PFSK-1 (cell line): Measurements from ENCODE around the gene NTPCR.

Experiments
- POLR2AphosphoS5 ChIP-seq: IDR thresholded peaks from 2 replicates; pipeline ENCODE4 v1.6.1; 2012; ENCODE audit warnings: low read depth, mild to moderate bottlenecking, control low read depth, low read length, moderate library complexity
- TF ChIP-seq, protein P1 (sequence below), 2 experiments: IDR thresholded peaks; 2 replicates each; pipeline versions ENCODE4 v1.6.1 to v1.8.0; 2011 to 2012; ENCODE audit warnings: low read depth in 2 of 2, low read length in 2 of 2, control low read depth in 1 of 2, inconsistent platforms in 1 of 2, mild to moderate bottlenecking in 1 of 2, moderate library complexity in 1 of 2; ENCODE audit not compliant: insufficient read depth in 1 of 2

DNA sequence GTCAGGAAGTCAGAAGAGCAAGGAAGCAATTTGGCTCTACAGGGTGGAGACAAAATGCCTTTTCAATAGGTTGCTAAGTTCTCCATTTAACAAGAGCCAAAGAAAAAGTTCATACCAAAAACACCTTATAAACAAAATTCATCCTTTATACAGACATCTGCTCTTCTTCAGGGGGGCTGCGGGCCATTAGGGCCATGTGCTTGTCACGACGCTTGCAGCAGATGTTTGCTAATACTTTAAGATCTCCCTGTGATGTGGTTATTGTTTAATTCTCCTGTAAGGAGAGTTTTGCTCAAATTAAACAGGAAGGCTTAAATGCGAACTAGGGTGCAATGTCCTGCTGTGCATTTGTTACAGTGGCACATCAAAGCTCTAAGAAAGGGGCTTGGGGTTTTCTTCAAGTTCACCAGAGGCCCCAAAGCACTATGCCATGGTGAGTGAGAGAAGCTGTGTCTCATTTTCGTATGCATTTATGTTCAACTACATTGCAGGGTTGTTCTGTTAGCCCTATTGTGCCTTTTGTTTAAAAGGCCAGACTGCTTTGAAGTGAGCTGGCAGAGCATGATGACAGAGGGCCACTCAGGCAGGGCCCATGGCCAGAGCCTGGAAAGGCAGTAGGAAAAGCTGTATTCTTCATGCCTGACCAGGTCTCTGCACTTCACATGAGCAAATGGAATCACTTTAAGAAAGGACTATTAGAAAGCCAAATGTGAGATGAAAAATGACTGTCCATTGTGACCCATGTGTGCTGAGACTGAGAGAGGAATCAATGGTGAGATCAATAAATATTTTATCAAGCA lies 24.8 kb upstream of the NTPCR start:
- no peak for TF ChIP-seq POLR2AphosphoS5
- TF ChIP-seq, protein P1, sequence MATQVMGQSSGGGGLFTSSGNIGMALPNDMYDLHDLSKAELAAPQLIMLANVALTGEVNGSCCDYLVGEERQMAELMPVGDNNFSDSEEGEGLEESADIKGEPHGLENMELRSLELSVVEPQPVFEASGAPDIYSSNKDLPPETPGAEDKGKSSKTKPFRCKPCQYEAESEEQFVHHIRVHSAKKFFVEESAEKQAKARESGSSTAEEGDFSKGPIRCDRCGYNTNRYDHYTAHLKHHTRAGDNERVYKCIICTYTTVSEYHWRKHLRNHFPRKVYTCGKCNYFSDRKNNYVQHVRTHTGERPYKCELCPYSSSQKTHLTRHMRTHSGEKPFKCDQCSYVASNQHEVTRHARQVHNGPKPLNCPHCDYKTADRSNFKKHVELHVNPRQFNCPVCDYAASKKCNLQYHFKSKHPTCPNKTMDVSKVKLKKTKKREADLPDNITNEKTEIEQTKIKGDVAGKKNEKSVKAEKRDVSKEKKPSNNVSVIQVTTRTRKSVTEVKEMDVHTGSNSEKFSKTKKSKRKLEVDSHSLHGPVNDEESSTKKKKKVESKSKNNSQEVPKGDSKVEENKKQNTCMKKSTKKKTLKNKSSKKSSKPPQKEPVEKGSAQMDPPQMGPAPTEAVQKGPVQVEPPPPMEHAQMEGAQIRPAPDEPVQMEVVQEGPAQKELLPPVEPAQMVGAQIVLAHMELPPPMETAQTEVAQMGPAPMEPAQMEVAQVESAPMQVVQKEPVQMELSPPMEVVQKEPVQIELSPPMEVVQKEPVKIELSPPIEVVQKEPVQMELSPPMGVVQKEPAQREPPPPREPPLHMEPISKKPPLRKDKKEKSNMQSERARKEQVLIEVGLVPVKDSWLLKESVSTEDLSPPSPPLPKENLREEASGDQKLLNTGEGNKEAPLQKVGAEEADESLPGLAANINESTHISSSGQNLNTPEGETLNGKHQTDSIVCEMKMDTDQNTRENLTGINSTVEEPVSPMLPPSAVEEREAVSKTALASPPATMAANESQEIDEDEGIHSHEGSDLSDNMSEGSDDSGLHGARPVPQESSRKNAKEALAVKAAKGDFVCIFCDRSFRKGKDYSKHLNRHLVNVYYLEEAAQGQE (IDR thresholded peaks at IDR 0.05; ENCODE audit: insufficient read depth in 1 of 2, low read depth in 2 of 2, low read length in 2 of 2): no peak
